Stimulated activated CD4-positive, alpha-beta T cell treated with anti-CD3 and anti-CD28 coated beads, Interleukin-12 subunit alpha, Interleukin-12 subunit beta, amount 100 ng/mL, for 4 hours (primary cell): ENCODE measurements around the gene BOLA3.
"Not testable (repeated sequence)": the region's sequence is repeated elsewhere in the genome, so short reads cannot be mapped to it uniquely, and the experiment has no call there.

Experiments used
- DNase-seq: peaks from one replicate; pipeline ENCODE4 v3.0.0-alpha.2; 2020

Gene BOLA3

GRCh38 chr2:74101574-74102300, 46.0 kb downstream of the BOLA3 start:
- DNase-seq, result no peak

- DNase-seq, result no peak
Observed at GRCh38 chr2:74100254-74101216, 47.2 kb downstream of the BOLA3 start.

GRCh38 chr2:74099835-74100234, 47.9 kb downstream of the BOLA3 start:
- no peak for DNase-seq

- no peak for DNase-seq
Observed at GRCh38 chr2:74099271-74099670, 48.4 kb downstream of the BOLA3 start.

GRCh38 chr2:74097574-74097973, 50.1 kb downstream of the BOLA3 start:
- DNase-seq, result no peak

GRCh38 chr2:74096052-74096451, 51.7 kb downstream of the BOLA3 start:
- DNase-seq, result no peak

GRCh38 chr2:74095632-74096031, 52.1 kb downstream of the BOLA3 start:
- no peak for DNase-seq

- no peak for DNase-seq
Observed at GRCh38 chr2:74094291-74094690, 53.4 kb downstream of the BOLA3 start.

- no peak for DNase-seq
Observed at GRCh38 chr2:74093840-74094239, 53.9 kb downstream of the BOLA3 start.

GRCh38 chr2:74093426-74093825, 54.3 kb downstream of the BOLA3 start:
- no peak for DNase-seq

GRCh38 chr2:74092275-74092674, 55.4 kb downstream of the BOLA3 start:
- no peak for DNase-seq

- no peak for DNase-seq
Observed at GRCh38 chr2:74091391-74091790, 56.3 kb downstream of the BOLA3 start.

- no peak for DNase-seq
Observed at GRCh38 chr2:74089816-74090745, 57.6 kb downstream of the BOLA3 start.

- DNase-seq, result not testable (repeated sequence)
Observed at GRCh38 chr2:74088676-74089075, 59.0 kb downstream of the BOLA3 start.

- DNase-seq, result no peak
Observed at GRCh38 chr2:74087696-74088095, 60.0 kb downstream of the BOLA3 start.

GRCh38 chr2:74086021-74086420, 61.7 kb downstream of the BOLA3 start:
- DNase-seq, result no peak
